HG03520 (cell line): ENCODE data around the gene MIS18A.

ENCODE experiments used
- ATAC-seq: cut with Tn5 transposase; IDR thresholded peaks from one replicate; pipeline ENCODE4 v1.9.1; 2021; ENCODE audit warnings: mild to moderate bottlenecking, moderate library complexity; ENCODE audit not compliant: unreplicated experiment

The MIS18A gene

GRCh38 chr21:32256873-32257620 lies 21.8 kb downstream of the MIS18A start:
- ATAC-seq: no peak

- ATAC-seq: no peak
Measured at GRCh38 chr21:32256251-32256650, 22.6 kb downstream of the MIS18A start.

- no peak for ATAC-seq
Measured at GRCh38 chr21:32253215-32253641, 25.6 kb downstream of the MIS18A start.

GRCh38 chr21:32252136-32252535 lies 26.7 kb downstream of the MIS18A start:
- ATAC-seq: no peak

- no peak for ATAC-seq
Measured at GRCh38 chr21:32249511-32250280, 29.2 kb downstream of the MIS18A start.

GRCh38 chr21:32248571-32249461 lies 30.0 kb downstream of the MIS18A start:
- ATAC-seq: no peak

- no peak for ATAC-seq
Measured at GRCh38 chr21:32246571-32247140, 32.2 kb downstream of the MIS18A start.

GRCh38 chr21:32245971-32246370 lies 32.9 kb downstream of the MIS18A start:
- ATAC-seq: no peak

- no peak for ATAC-seq
Measured at GRCh38 chr21:32240851-32241687, 37.8 kb downstream of the MIS18A start.

GRCh38 chr21:32239551-32239950 lies 39.3 kb downstream of the MIS18A start:
- no peak for ATAC-seq

GRCh38 chr21:32238063-32238462 lies 40.8 kb downstream of the MIS18A start:
- ATAC-seq: no peak

GRCh38 chr21:32237021-32237420 lies 41.8 kb downstream of the MIS18A start:
- no peak for ATAC-seq

- ATAC-seq: no peak
Measured at GRCh38 chr21:32233722-32234301, 45.0 kb downstream of the MIS18A start.

GRCh38 chr21:32233055-32233546 lies 45.7 kb downstream of the MIS18A start:
- ATAC-seq: no peak

- no peak for ATAC-seq
Measured at GRCh38 chr21:32226444-32226843, 52.4 kb downstream of the MIS18A start.
